Activated CD4-positive, alpha-beta T cell treated with anti-CD3 and anti-CD28 coated beads, Interleukin-2, amount 50 U/mL, for 1 hour (primary cell): ENCODE measurements around the gene KIF21B.

Experiments
- DNase-seq: peaks from one replicate; pipeline ENCODE4 v3.0.0-alpha.2; 2020

The KIF21B gene

DNA sequence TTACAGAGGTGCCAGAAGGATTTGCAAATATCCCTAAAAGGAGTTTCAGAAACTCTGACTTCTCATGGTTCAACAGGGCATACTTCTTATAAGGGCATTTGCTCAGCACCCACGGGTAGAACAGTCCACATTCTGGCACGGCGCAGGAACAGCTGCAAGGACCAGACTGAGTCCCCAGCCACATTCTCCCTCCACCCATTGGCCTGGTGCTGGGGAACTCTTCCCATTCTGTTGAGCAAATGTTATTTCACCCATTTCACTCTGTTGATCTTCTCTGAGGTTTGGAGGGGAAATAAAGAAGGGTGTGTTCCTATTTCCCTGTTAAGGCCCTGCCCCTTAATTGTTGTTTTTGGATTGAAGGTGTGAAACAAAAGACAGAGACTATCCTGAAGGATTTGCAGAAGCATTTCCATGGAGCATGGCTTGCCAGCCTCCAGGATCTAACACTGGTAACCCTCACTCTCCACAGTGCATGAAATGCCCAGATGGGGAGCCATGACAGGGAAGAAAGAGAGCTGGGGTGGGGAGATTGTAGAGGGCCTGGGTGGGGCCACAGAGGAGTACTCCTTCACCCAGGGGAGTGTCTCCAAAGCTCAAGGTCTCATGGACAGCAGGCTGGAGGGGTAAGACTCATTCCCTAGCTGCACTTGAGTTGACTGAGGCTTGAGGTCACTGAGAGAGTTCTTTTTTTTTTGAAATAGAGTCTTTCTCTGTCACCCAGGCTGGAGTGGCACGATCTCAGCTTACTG lies 93.8 kb downstream of the KIF21B start:
- no peak for DNase-seq

DNA sequence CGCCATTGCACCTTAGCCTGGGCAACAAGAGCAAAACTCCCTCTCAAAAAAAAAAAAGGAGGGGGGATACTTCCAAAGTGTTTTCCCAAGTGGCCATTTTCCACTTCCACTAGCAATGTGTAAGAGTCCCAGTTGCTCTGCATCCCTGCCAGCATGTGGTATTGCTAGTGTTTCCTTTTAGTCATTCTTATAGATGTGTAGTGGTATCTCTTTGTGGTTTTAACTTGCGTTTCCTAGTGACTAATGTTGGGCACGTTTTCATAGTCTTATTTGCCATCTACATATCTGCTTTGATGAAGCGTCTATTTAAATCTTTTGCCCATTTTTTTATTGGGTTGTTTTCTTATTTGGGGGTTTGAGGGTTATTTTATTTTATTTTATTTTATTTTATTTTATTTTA lies 97.7 kb downstream of the KIF21B start:
- DNase-seq: no peak

DNA sequence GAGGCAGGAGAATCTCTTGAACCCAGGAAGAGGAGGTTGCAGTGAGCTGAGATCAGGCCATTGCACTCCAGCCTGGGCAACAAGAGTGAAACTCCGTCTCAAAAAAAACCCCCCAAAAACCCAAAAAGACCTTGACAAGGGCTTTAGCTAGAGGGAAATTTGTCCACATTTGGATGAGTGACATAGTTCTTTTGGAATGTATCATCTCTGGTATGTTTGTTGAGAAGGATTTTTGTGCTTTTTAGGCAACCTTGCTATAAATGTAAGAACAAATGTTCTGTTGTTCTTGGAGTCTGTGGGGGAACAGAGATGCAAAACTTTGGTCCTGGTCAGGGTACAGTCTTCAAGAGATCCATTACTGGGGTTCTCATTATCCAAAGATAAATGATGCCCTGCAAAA lies 99.9 kb downstream of the KIF21B start:
- no peak for DNase-seq

DNA sequence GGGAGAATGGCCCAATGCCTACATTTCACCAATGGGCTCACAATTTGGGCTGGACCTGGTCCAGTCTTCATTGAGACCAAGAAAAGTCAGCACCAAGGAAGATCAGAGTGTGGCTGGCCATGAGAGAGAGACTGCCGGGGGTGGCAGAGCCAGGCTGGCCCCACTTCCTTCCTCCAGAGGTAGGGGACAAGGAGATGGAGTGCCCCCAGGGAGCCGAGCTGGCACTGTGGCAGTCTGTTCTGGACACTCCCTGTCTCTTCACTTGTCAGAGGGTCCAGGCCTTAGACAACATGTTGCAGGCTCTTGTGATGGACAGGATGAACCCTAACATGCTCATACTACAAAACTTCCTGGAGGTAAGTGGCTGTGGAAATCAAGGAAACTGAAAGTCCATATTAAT lies 101.1 kb downstream of the KIF21B start:
- DNase-seq: no peak

DNA sequence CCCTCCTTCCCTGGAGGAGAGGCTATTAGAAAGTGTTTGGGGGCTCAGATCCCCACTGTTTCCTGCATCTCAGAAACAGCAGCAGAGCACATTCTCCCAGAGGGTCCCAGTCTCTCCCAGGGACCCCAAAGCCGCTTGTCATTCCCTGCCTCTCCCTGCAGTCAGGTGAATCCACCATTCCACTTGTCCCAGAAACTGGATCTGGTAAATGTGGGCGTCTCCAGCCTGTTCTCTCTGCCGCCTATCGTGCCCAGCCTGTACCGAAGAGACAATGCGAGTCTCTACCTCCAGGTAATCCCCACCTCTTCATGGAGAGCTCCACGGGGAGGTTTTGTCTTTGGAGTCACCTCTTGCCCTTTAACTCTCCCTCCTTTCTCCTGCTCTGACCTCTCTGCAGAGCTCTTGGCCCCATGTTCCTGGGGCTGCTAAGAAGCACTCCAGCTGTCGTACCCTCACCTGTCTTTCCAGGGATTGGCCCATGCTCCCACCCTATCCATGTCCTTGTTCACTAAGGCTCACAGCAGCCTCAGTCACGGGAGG lies 101.9 kb downstream of the KIF21B start:
- DNase-seq: no peak
